GM21576 (cell line): ENCODE measurements around the gene ZNF135.
A peak's percentile ranks its signal among the peaks of the same experiment; 100 is the strongest.

Source experiments
- ATAC-seq: cut with Tn5 transposase; IDR thresholded peaks from one replicate; pipeline ENCODE4 v1.9.1; 2021; ENCODE audit warnings: mild to moderate bottlenecking, moderate library complexity; ENCODE audit not compliant: unreplicated experiment

ZNF135 gene

DNA sequence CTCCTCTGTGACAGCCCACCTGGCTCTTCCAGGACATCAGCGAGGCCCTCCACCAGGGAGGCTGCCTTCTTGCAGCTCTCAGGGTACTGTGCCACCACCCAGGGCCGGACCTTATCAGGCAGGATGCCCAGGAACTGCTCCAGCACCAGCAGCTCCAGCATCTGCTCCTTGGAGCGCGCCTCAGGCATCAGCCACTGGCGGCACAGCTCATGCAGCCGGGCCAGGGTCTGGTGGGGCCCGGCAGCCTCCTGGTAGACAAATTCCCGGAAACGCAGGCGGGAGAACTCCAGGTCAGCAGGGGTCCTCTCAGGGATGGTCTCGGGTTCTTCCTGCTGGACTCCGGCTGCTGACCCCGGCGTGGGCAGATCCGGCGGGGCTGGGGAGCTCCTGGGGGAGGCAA, 30.8 kb downstream of the ZNF135 start:
- no peak for ATAC-seq

GRCh38 chr19:58091251-58091995, 32.3 kb downstream of the ZNF135 start:
- ATAC-seq: no peak

DNA sequence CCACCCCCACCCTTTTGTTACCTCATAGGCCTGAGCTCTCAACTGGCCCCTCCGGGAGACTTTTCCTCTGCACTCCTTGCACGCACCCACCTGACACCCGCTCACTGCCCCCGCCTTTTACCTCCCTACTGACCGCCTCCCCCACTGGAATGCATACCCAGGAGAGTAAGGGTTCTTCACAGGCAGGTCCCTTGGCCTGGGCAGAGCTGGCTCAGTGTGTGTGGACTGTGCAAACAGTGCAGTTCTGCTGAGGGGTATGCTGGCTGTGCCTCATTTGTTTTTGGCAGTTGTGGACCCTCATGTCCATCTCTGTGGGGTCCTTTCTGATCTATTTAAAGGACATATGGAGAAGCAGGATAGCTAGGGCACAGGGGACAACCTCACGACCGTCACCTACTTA, 34.0 kb downstream of the ZNF135 start:
- ATAC-seq: no peak

DNA sequence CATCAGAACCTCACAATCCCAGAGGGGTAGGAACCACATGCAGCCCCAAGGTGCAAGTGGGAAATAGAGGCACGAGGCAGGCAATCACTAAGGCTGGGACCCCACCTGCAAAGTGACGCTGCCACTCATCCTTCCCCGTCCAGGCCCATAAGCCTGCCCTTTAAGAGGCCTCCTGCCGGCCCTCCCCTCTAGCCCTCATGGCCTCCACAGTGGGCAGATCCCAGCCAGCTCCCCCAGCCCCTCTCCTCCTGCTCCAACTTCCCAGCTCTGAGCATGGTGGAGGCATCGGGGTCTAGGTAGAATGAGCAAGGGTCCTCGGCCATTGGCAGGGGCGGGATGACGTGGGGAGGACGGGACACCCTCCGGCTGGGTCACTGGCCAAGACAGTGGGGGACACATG, 36.2 kb downstream of the ZNF135 start:
- ATAC-seq: no peak

- no peak for ATAC-seq
Measured at GRCh38 chr19:58096884-58097283, 37.8 kb downstream of the ZNF135 start.

DNA sequence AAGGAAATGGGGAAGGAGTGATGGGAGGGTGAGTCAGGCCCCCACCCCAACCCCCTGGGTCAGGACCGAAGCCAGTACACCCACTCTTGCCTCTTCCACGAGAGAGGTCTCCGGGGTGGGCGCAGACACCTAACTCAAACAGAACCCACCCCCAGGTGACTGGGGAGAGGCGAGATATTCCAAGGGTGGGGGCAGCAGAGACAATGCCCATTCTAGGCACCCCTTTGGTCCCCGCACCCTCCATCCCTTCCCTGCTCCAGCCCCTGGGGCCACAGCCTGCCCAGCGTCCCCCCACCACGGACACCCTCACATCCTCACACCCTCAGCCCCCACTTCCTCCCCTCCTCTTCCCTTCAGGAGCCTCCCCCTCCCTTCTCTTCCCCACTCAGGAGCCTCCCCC, 38.3 kb downstream of the ZNF135 start:
- ATAC-seq: no peak

DNA sequence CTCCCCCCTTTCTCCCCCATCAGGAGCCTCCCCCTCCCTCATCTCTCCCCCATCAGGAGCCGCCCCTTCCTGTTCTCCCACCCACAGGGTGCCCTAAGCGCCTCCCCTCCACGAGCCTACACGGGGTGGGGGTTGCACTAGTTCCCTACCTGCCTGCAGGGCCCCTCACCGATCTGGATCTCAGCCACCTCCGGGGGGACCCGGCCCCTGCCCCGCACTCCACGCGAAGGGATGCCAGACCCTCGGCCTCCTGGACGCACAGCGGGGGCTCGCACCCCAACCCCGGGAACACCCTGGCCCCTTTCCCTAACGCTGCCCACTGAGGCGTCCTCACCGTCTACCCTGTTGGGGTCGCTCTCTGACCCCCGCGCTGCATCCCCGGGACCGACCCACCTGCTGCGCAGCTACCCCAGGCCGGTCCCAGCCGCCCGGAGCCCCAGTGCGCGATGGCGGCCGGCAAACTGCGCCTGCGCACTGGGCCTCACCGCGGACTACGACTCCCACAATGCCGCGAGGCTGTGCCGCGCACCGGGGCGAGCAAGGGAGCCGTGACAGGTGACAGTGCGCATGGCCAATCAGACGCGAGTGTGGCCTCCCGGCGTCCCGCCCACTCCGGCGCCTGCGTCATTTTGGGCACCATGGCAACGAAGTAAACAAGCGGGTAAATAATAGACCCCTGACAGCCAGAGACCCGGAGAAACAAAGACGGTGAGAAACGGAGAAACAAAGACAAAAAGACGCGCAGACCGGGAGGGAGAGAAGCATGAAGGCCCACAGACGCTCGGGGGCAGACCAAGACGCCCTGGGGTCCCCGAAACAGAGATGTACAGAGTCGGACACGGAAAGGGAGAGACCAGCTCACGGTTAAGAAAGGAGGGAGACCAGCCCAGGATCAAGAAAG, 38.9 kb downstream of the ZNF135 start, which contains the start of gene ZSCAN18:
Gene ZSCAN18 (minus strand): TSS at position 451 of the 901 bp plus-strand sequence. CDS start 7,964 bp downstream, outside the sequence.
- peak; percentile 92 for ATAC-seq

DNA sequence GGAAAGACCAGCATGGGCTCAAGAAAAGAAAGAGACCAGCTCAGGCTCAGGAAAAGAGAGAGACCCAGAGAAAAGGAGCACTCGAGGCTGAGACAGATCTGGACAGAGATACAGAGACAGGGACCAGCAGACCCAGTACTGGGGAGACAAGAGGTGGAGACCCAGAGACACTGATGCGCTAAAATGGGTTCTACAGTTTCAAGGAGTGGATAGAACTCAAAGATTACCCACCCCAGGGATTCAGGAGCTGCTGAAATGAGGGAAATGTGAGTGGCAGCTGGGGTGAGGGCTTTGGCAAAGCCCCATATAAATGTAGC, 39.6 kb downstream of the ZNF135 start:
- ATAC-seq: no peak

DNA sequence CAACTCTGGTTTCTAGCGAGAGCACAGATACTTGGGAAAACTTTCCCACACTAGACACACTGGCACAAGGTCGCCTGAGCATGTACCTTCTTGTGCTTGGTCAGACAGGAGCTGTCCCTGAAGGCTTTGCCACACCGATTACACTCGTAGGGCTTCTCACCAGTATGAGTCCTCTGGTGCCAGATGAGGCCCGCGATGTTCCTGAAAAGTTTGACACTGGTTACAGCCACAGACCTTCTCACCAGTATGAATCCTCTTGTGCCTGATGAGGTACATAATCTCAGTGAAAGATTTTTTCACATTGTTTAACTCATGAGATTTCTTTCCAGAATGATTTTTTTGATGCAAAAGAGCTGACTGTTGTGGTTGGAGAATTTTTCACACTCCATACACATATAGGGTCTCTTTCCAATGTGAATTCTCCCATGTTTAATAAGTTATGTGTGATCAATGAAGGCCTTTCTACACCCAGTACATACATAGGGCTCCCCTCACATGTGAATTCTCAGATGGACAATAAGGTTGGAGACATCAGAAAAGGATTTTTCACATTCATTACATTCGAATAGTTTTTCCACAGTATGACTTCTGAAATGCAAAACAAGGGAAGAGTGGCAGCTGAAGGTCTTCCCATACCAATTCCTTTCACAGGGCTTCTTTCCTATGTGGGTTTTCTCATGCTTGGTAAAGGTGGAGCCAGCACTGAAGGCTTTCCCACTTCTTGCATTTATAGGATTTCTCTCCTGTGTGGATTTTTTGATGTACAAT, 48.9 kb downstream of the ZNF135 start:
- no peak for ATAC-seq

- ATAC-seq: no peak
Measured at GRCh38 chr19:58108546-58108817, 49.4 kb downstream of the ZNF135 start.

- ATAC-seq: no peak
Measured at GRCh38 chr19:58117841-58118575, 58.9 kb downstream of the ZNF135 start.

GRCh38 chr19:58118979-58119733, 60.1 kb downstream of the ZNF135 start:
- no peak for ATAC-seq
